HepG2 (cell line): ENCODE results near the gene GABBR2. TPM values are rescaled to one million over a fixed set of nuclear protein-coding genes. Genes with fewer than 3 reads are reported as not detected.

Source experiments
- ATAC-seq: fragments of 200-7000 bp; cut with Tn5 transposase; 3 replicates; pipeline ENCODE4 v1.9.1; 2020; ENCODE audit warnings: mild to moderate bottlenecking, moderate library complexity
- BruUV-seq: library from RNA; stranded (reverse); fragments of 400-500 nt; replicated peaks from 2 replicates; lab custom pipeline; 2021; lab: Mats Ljungman, UMichigan
- CTCF ChIA-PET: fragments of 300-600 bp; formaldehyde crosslinking; extraction: SDS; loops from one replicate; lab custom pipeline; 2021; ENCODE audit warnings: low total read pairs, inconsistent platforms, low intra/inter-chr PET ratio; lab: Yijun Ruan, JAX
- POLR2A ChIA-PET: fragments of 350-600 bp; sonication (Branson Sonifier 250); formaldehyde crosslinking; loops from one replicate; lab custom pipeline; 2020; ENCODE audit warnings: antibody characterized with exemption, inconsistent platforms; lab: Yijun Ruan, JAX
- DNase-seq: peaks from one replicate; pipeline ENCODE4 v3.0.0-alpha.2; 2015; ENCODE audit warnings: low spot score
- FAIRE-seq: peaks from 3 replicates; lab custom pipeline; 2011; peaks lifted over from hg19 to GRCh38; lab: Jason Lieb, UNC
- H2AFZ ChIP-seq: one replicate; pipeline ENCODE4 v1.6.1; 2011; ENCODE audit warnings: low read length, inconsistent platforms
- H3K27ac ChIP-seq: fragments of 300-600 bp; 3 replicates; pipeline ENCODE4 v1.8.0; 2011; ENCODE audit warnings: mixed run types, mild to moderate bottlenecking, mixed read lengths, low read length, inconsistent platforms; ENCODE audit not compliant: insufficient read depth; ENCODE audit errors: extremely low read length
- H3K27me3 ChIP-seq, 2 experiments: fragments of 200-600 bp in 1 of 2; 2 replicates in 1 of 2; 3 replicates in 1 of 2; pipeline versions ENCODE4 v1.6.0 to v1.8.0; 2011; ENCODE audit warnings: low read length in 2 of 2, mild to moderate bottlenecking in 2 of 2, moderate library complexity in 2 of 2, inconsistent platforms in 1 of 2; ENCODE audit not compliant: insufficient read depth in 2 of 2, control insufficient read depth in 1 of 2
- H3K36me3 ChIP-seq, 2 experiments: fragments of 200-600 bp in 1 of 2; replicated peaks in 1 of 2; 2 replicates in 1 of 2; 3 replicates in 1 of 2; pipeline versions ENCODE4 v1.5.1 to v1.8.0; 2011; ENCODE audit warnings: low read length in 2 of 2, inconsistent platforms in 1 of 2; ENCODE audit not compliant: insufficient read depth in 2 of 2, control insufficient read depth in 1 of 2
- H3K4me1 ChIP-seq: 2 replicates; pipeline ENCODE4 v1.5.1; 2012; ENCODE audit warnings: low read length, inconsistent platforms; ENCODE audit not compliant: insufficient read depth
- H3K4me2 ChIP-seq: 2 replicates; pipeline ENCODE4 v1.6.0; 2011; ENCODE audit warnings: low read depth, low read length, inconsistent platforms
- H3K4me3 ChIP-seq, 3 experiments: fragments of 200-600 bp in 1 of 3; sonication (generic), shearing (Covaris generic) in 1 of 3; replicated peaks in 1 of 3; 2 replicates each; pipeline ENCODE4 v1.5.1; 2011 to 2016; ENCODE audit warnings: low read length in 3 of 3, inconsistent platforms in 2 of 3, low read depth in 2 of 3, mild to moderate bottlenecking in 2 of 3, control low read depth in 1 of 3, mixed read lengths in 1 of 3; ENCODE audit not compliant: insufficient read depth in 1 of 3
- H3K79me2 ChIP-seq: one replicate; pipeline ENCODE4 v1.6.1; 2011; ENCODE audit warnings: low read length, inconsistent platforms; ENCODE audit not compliant: insufficient read depth
- H3K9ac ChIP-seq: 2 replicates; pipeline ENCODE4 v1.6.0; 2011; ENCODE audit warnings: mild to moderate bottlenecking, low read depth, low read length, inconsistent platforms; ENCODE audit not compliant: insufficient read depth
- H3K9me3 ChIP-seq: 2 replicates; pipeline ENCODE4 v1.5.1; 2012; ENCODE audit warnings: mild to moderate bottlenecking, low read length
- H4K20me1 ChIP-seq: 2 replicates; pipeline ENCODE4 v1.6.0; 2011; ENCODE audit warnings: inconsistent platforms, mild to moderate bottlenecking, low read length, moderate library complexity; ENCODE audit not compliant: insufficient read depth
- BHLHE40 ChIP-seq: IDR thresholded peaks from 2 replicates; pipeline ENCODE4 v1.6.1; 2011; ENCODE audit warnings: low read length, improper control_type of control experiment
- CERS6 ChIP-seq: sonication (generic); formaldehyde crosslinking; IDR thresholded peaks from 2 replicates; pipeline ENCODE4 v1.5.0; 2020; ENCODE audit warnings: missing genetic modification reagents
- ELK4 ChIP-seq: sonication (generic); formaldehyde crosslinking; IDR thresholded peaks from 2 replicates; pipeline ENCODE4 v1.9.0; 2021; ENCODE audit warnings: missing genetic modification reagents, borderline replicate concordance
- IKZF5 ChIP-seq: IDR thresholded peaks from 2 replicates; pipeline ENCODE4 v1.6.1; 2018; ENCODE audit warnings: missing genetic modification reagents, mild to moderate bottlenecking, missing compliant biosample characterization
- ISX ChIP-seq: sonication (generic); formaldehyde crosslinking; conservative IDR thresholded peaks from 2 replicates; pipeline ENCODE4 v1.5.0; 2020; ENCODE audit warnings: missing genetic modification reagents
- KLF6 ChIP-seq: IDR thresholded peaks from 2 replicates; pipeline ENCODE4 v1.8.0; 2016; ENCODE audit warnings: missing biosample characterization, missing genetic modification reagents
- MNT ChIP-seq: fragments of 450-650 bp; IDR thresholded peaks from 2 replicates; pipeline ENCODE4 v1.6.1; 2016
- MXD1 ChIP-seq: sonication (generic); formaldehyde crosslinking; IDR thresholded peaks from 2 replicates; pipeline ENCODE4 v1.4.0; 2020; ENCODE audit warnings: mild to moderate bottlenecking, missing genetic modification reagents
- SP4 ChIP-seq: sonication (generic); formaldehyde crosslinking; IDR thresholded peaks from 2 replicates; pipeline ENCODE4 v1.8.1; 2023; ENCODE audit warnings: mild to moderate bottlenecking, missing genetic modification reagents
- TFAP4 ChIP-seq: sonication (generic); IDR thresholded peaks from 2 replicates; pipeline ENCODE4 v1.6.1; 2016; ENCODE audit warnings: low read depth, borderline replicate concordance
- ZBTB3 ChIP-seq: sonication (generic); formaldehyde crosslinking; IDR thresholded peaks from 2 replicates; pipeline ENCODE4 v1.4.0; 2020; ENCODE audit warnings: low read depth, mild to moderate bottlenecking, moderate library complexity, missing genetic modification reagents, borderline replicate concordance
- ZBTB7B ChIP-seq: sonication (generic); formaldehyde crosslinking; IDR thresholded peaks from 2 replicates; pipeline ENCODE4 v1.4.0; 2020; ENCODE audit warnings: missing genetic modification reagents
- ZMYM4 ChIP-seq: sonication (generic); formaldehyde crosslinking; IDR thresholded peaks from 2 replicates; pipeline ENCODE4 v1.8.1; 2023; ENCODE audit warnings: mild to moderate bottlenecking, missing genetic modification reagents
- ZNF414 ChIP-seq: sonication (generic); formaldehyde crosslinking; IDR thresholded peaks from 2 replicates; pipeline ENCODE4 v1.5.0; 2020; ENCODE audit warnings: missing genetic modification reagents
- ZNF709 ChIP-seq: sonication (generic); formaldehyde crosslinking; IDR thresholded peaks from 2 replicates; pipeline ENCODE4 v1.5.0; 2020; ENCODE audit warnings: mild to moderate bottlenecking, missing genetic modification reagents
- ZNF781 ChIP-seq: sonication (generic); formaldehyde crosslinking; IDR thresholded peaks from 2 replicates; pipeline ENCODE4 v1.5.1; 2020; ENCODE audit warnings: borderline replicate concordance, mild to moderate bottlenecking, missing genetic modification reagents; ENCODE audit errors: not compliant biosample characterization
- ZNF878 ChIP-seq: sonication (generic); formaldehyde crosslinking; IDR thresholded peaks from 2 replicates; pipeline ENCODE4 v1.8.1; 2023; ENCODE audit warnings: mild to moderate bottlenecking, missing genetic modification reagents, moderate library complexity
- WGBS: methylation state at CpG from one replicate; pipeline ENCODE4 v1.1.6; 2017; ENCODE audit warnings: low lambda C conversion rate; 5-methylcytosine and 5-hydroxymethylcytosine counted together
- in situ Hi-C: cut with HindIII; loops from 2 replicates; pipeline ENCODE4 v1.10.0; 2017; ENCODE audit warnings: low pct_unique_long_range_greater_than_20kb; ENCODE audit not compliant: extremely low pct_ligation_motif_present
- intact Hi-C: fragments of 100-400 bp; cut with micrococcal nuclease; formaldehyde crosslinking; loops from one replicate; pipeline ENCODE4 v1.10.0; 2022; ENCODE audit not compliant: unreplicated experiment
- polyA plus RNA-seq, 8 experiments: library from polyadenylated mRNA; depleted of rRNA in 3 of 8; stranded (reverse) in 7 of 8; unstranded in 1 of 8; fragments of >200 nt; fragmentation: Illumina TruSeq in 4 of 8; extraction: Trizol in 4 of 8; gene quantifications; 2 replicates each; pipeline versions ENCODE4 v1.2.1 to v1.2.3, GENCODE V29; 2011 to 2016; ENCODE audit warnings: low read depth in 4 of 8, missing spikeins in 1 of 8, mixed read lengths in 1 of 8; ENCODE audit not compliant: insufficient read depth in 1 of 8
- total RNA-seq, 5 experiments: library from RNA; depleted of rRNA; stranded (reverse); fragments of >200 nt; fragmentation: Illumina TruSeq; extraction: Trizol; gene quantifications; 2 replicates each; pipeline ENCODE4 v1.2.3, GENCODE V29; 2016; ENCODE audit warnings: low read depth in 1 of 5

Gene GABBR2
- total and polyA plus RNA-seq, 2 of the 13 experiments (the other 11 are each of a cell fraction or from before 2014, with no cell fraction given) = 0.02 TPM; not detected in 1

GRCh38 chr9:98430535-98431292 is 278.0 kb downstream of the GABBR2 start:
- Histone ChIP-seq H3K27me3 (no peaks in the 10 kb centered on the region; a peak in 1 of 5 replicates), H3K79me2 (no peaks in the 10 kb centered on the region), H3K4me3 (no peak overlapping the region), H3K9ac (no peak overlapping the region), H3K4me1 (no peaks in the 10 kb centered on the region), H3K27ac (no peak overlapping the region), H4K20me1 (no peaks in the 10 kb centered on the region), H3K4me2 (no peak overlapping the region), H3K9me3 (no peaks in the 10 kb centered on the region), H2AFZ (no peak overlapping the region), H3K36me3 (no peaks in the 10 kb centered on the region)
- in situ Hi-C loops (no loop called here), intact Hi-C loops (no loop called here)
- DNase-seq = no peak
- FAIRE-seq = no peak
- ChIA-PET CTCF (no interaction called here), POLR2A (no interaction called here)
- no TSS peak for BruUV-seq
- ATAC-seq = no peak
- WGBS = 26% methylated on average over 3 of the region's 3 CpGs
- no peak for TF ChIP-seq ZBTB7B (CRISPR knock-in tag)
- no peak for TF ChIP-seq ZNF878 (CRISPR knock-in tag)
- TF ChIP-seq ZBTB3 = no peak
- TF ChIP-seq MXD1 (CRISPR knock-in tag) = no peak
- no peak for TF ChIP-seq ZMYM4
- TF ChIP-seq CERS6 (CRISPR knock-in tag) = no peak
- no peak for TF ChIP-seq BHLHE40
- TF ChIP-seq ZNF709 (CRISPR knock-in tag) = no peak
- TF ChIP-seq ZNF781 (CRISPR knock-in tag) = no peak
- TF ChIP-seq SP4 (CRISPR knock-in tag) = no peak
- no peak for TF ChIP-seq ELK4 (CRISPR knock-in tag)
- no peak for TF ChIP-seq ISX (CRISPR knock-in tag)
- no peak for TF ChIP-seq TFAP4
- TF ChIP-seq ZNF414 = no peak
- no peak for TF ChIP-seq IKZF5 (CRISPR knock-in tag)
- no peak for TF ChIP-seq MNT
- TF ChIP-seq KLF6 (CRISPR knock-in tag) = no peak
